GM12878 (cell line): ENCODE data around the gene BAIAP2L1. TPM values are rescaled to one million over a fixed set of nuclear protein-coding genes. Genes with fewer than 3 reads are reported as not detected.
"Not testable (repeated sequence)": the region's sequence is repeated elsewhere in the genome, so short reads cannot be mapped to it uniquely, and the experiment has no call there.

Experiments
- ATAC-seq: fragments of 200-7000 bp; cut with Tn5 transposase; 3 replicates; pipeline ENCODE4 v1.9.1; 2020; ENCODE audit warnings: mild to moderate bottlenecking, moderate library complexity
- BruUV-seq: library from RNA; stranded (reverse); fragments of 400-500 nt; replicated peaks from 2 replicates; lab custom pipeline; 2021; lab: Mats Ljungman, UMichigan
- CTCF ChIA-PET: fragments of 300-600 bp; sonication (Branson Sonifier 250); formaldehyde crosslinking; extraction: SDS; loops from one replicate; lab custom pipeline; 2021; ENCODE audit warnings: inconsistent platforms; lab: Yijun Ruan, JAX
- POLR2A ChIA-PET: fragments of 350-600 bp; formaldehyde crosslinking; extraction: SDS; loops from one replicate; lab custom pipeline; 2021; ENCODE audit warnings: inconsistent platforms; lab: Charles Lee
- RAD21 ChIA-PET: fragments of 300-600 bp; sonication (Branson Sonifier 250); formaldehyde crosslinking; loops from one replicate; lab custom pipeline; 2023; ENCODE audit warnings: antibody characterized with exemption; ENCODE audit not compliant: unreplicated experiment; lab: Charles Lee
- SMC1A ChIA-PET: fragments of 300-600 bp; sonication (Branson Sonifier 250); formaldehyde crosslinking; loops from one replicate; lab custom pipeline; 2023; ENCODE audit not compliant: unreplicated experiment, uncharacterized antibody; lab: Charles Lee
- DNase-seq: peaks from one replicate; pipeline ENCODE4 v3.0.0-alpha.2; 2011; ENCODE audit warnings: low read depth, low spot score
- FAIRE-seq: peaks from 3 replicates; lab custom pipeline; 2011; peaks lifted over from hg19 to GRCh38; lab: Jason Lieb, UNC
- H2AFZ ChIP-seq: 2 replicates; pipeline ENCODE4 v1.6.0; 2011; ENCODE audit warnings: low read depth, low read length, control low read depth; ENCODE audit not compliant: control insufficient read depth
- H3K27ac ChIP-seq: 2 replicates; pipeline ENCODE4 v1.5.1; 2011; ENCODE audit warnings: control low read depth; ENCODE audit not compliant: control insufficient read depth, insufficient read depth
- H3K27me3 ChIP-seq, 2 experiments: replicated peaks in 1 of 2; 2 replicates each; pipeline versions ENCODE4 v1.6.0 to v1.6.1; 2011; ENCODE audit warnings: low read length in 1 of 2; ENCODE audit not compliant: control insufficient read depth in 2 of 2, insufficient read depth in 2 of 2
- H3K36me3 ChIP-seq, 2 experiments: 2 replicates each; pipeline ENCODE4 v1.5.1; 2011; ENCODE audit warnings: low read length in 1 of 2; ENCODE audit not compliant: control insufficient read depth in 2 of 2, insufficient read depth in 2 of 2
- H3K4me1 ChIP-seq: 2 replicates; pipeline ENCODE4 v1.6.1; 2011; ENCODE audit warnings: mild to moderate bottlenecking, low read length, moderate library complexity, mixed read lengths; ENCODE audit not compliant: control insufficient read depth, insufficient read depth
- H3K4me2 ChIP-seq: 2 replicates; pipeline ENCODE4 v1.6.0; 2011; ENCODE audit warnings: control low read depth; ENCODE audit not compliant: control insufficient read depth, insufficient read depth
- H3K4me3 ChIP-seq: fragments of 200-600 bp; sonication (generic); 2 replicates; pipeline ENCODE4 v1.5.1; 2016
- H3K79me2 ChIP-seq: 2 replicates; pipeline ENCODE4 v1.6.0; 2011; ENCODE audit warnings: low read length; ENCODE audit not compliant: control insufficient read depth, insufficient read depth
- H3K9ac ChIP-seq: 2 replicates; pipeline ENCODE4 v1.8.0; 2011; ENCODE audit warnings: low read length, control low read depth, mixed read lengths; ENCODE audit not compliant: control insufficient read depth, insufficient read depth
- H3K9me3 ChIP-seq: replicated peaks from 3 replicates; pipeline ENCODE4 v1.5.1; 2011; ENCODE audit warnings: mild to moderate bottlenecking, low read length; ENCODE audit not compliant: control insufficient read depth, insufficient read depth
- H4K20me1 ChIP-seq: 2 replicates; pipeline ENCODE4 v1.6.0; 2011; ENCODE audit not compliant: control insufficient read depth, insufficient read depth
- CHD1 ChIP-seq: IDR thresholded peaks from 2 replicates; pipeline ENCODE4 v1.6.1; 2012; ENCODE audit warnings: low read depth, low read length, improper control_type of control experiment
- CREB1 ChIP-seq: IDR thresholded peaks from 2 replicates; pipeline ENCODE4 v1.6.1; 2012; ENCODE audit warnings: low read depth, mild to moderate bottlenecking, inconsistent platforms
- POLR2A ChIP-seq: IDR thresholded peaks from 2 replicates; pipeline ENCODE4 v1.6.1; 2011; ENCODE audit warnings: low read depth, mild to moderate bottlenecking, low read length
- WGBS: methylation state at CpG from one replicate; pipeline ENCODE4 v1.1.6; 2016; ENCODE audit warnings: low lambda C conversion rate; ENCODE audit not compliant: insufficient replicate concordance, insufficient coverage; ENCODE audit errors: missing lambda C conversion rate; 5-methylcytosine and 5-hydroxymethylcytosine counted together
- in situ Hi-C: fragments of 300-500 bp; cut with MboI; formaldehyde crosslinking; loops from 9 replicates; pipeline ENCODE4 v1.14.3; 2018; ENCODE audit warnings: mixed read lengths
- intact Hi-C: fragments of 100-400 bp; cut with micrococcal nuclease; formaldehyde crosslinking; loops from one replicate; pipeline ENCODE4 v1.14.2; 2022; ENCODE audit not compliant: unreplicated experiment
- polyA plus RNA-seq, 11 experiments: library from polyadenylated mRNA; depleted of rRNA in 4 of 11; unstranded in 6 of 11; stranded (reverse) in 5 of 11; fragments of >200 nt; fragmentation: Nextera tagmentation in 4 of 11; fragmentation: Illumina TruSeq in 1 of 11; extraction: Ambion mirVana in 4 of 11; extraction: Trizol in 1 of 11; gene quantifications; 1 replicate in 1 of 11; 2 replicates in 10 of 11; pipeline versions ENCODE4 v1.2.1 to v1.2.3, GENCODE V29; 2011 to 2016; ENCODE audit warnings: inconsistent platforms in 2 of 11, missing spikeins in 2 of 11, low read depth in 1 of 11
- total RNA-seq, 4 experiments: library from RNA; depleted of rRNA in 3 of 4; stranded (reverse); fragments of >200 nt in 3 of 4; fragmentation: Illumina TruSeq in 1 of 4; extraction: Trizol in 1 of 4; gene quantifications; 2 replicates each; pipeline versions ENCODE4 v1.2.1 to v1.2.3, GENCODE V29; 2013 to 2021

The BAIAP2L1 gene
- total and polyA plus RNA-seq, 10 of the 15 experiments (the other 5 are each of a cell fraction or from before 2014, with no cell fraction given), result 8.9 to 60.2 (median 35.7) TPM

DNA sequence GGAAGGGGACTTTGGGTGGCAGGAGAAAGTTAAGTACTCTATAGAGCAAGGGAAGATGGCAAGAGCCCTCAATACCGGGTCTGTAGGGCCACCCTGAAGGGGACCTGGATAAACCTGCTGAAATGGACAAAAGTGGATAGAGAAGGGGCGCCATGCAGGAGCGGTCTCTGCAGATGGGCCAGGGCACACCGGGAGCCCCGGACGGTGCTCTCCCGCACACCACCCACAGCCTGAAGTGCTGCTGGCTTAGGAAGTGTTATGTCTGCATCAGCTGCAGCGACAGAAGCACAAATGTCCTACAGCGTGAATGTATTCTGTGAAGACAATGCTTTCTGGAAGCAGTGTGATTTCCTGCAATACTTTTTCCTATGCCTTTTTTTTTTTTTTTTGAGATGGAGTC is 81.7 kb downstream of the BAIAP2L1 start:
- Histone ChIP-seq H3K27me3 (no peaks in the 10 kb centered on the region), H3K36me3 (peaks cover 3 to 11% of the 10 kb centered on the region in 2 experiments; a peak in 3 of 4 replicates), H4K20me1 (no peaks in the 10 kb centered on the region; the same call in 1 of the 2 replicates), H3K9ac (no peak overlapping the region), H3K4me3 (no peak overlapping the region), H3K79me2 (no peaks in the 10 kb centered on the region), H3K27ac (no peak overlapping the region), H3K9me3 (no peaks in the 10 kb centered on the region; the same call in 1 of the 3 replicates), H3K4me2 (no peak overlapping the region), H3K4me1 (peaks cover 11% of the 10 kb centered on the region), H2AFZ (no peak overlapping the region)
- WGBS, result 92% methylated on average over 9 of the region's 9 CpGs
- intact Hi-C loops (no loop called here), in situ Hi-C loops (no loop called here)
- CTCF ChIA-PET, result no interaction called here
- RAD21 ChIA-PET, result no interaction called here
- DNase-seq (no peak), FAIRE-seq (no peak), ATAC-seq (no peak)
- no peak for TF ChIP-seq CREB1
- POLR2A ChIA-PET, result no interaction called here
- SMC1A ChIA-PET, result no interaction called here
- BruUV-seq, result no TSS peak

DNA sequence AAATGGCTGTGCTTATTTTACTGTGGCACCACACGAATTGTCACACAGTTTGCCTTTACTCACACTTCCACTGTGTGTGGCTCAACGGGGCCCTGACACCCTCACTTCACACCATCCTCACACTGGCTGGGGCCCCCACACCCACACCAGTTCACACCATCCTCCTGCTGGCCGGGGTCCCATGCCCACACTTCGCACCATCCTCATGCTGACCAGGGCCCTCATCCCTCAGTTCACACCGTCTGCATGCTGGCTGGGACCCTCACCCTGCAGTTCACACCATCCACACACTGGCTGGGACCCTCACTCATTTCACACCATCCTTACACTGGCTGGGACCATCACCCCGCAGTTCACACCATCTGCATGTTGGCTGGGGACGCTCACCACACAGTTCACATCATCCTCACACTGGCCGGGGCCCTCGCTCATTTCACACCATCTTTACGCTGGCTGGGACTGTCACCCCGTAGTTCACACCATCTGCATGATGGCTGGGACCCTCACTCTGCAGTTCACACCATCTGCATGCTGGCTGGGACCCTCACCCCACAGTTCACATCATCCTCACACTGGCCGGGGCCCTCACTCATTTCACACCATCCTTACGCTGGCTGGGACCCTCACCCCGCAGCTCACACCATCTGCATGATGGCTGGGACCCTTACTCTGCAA is 83.4 kb downstream of the BAIAP2L1 start:
- no peak for TF ChIP-seq CHD1
- TF ChIP-seq POLR2A, result 0 out of 2 replicates have a peak, but pooled peaks have one; percentile 15
- DNase-seq (no peak), FAIRE-seq (no peak), ATAC-seq (no peak)
- intact Hi-C loops, result no loop called here
- ChIA-PET SMC1A (no interaction called here), POLR2A (no interaction called here), RAD21 (no interaction called here), CTCF (no interaction called here)
- in situ Hi-C loops, result no loop called here
- Histone ChIP-seq H3K9me3 (no peaks in the 10 kb centered on the region; the same call in 1 of the 3 replicates), H3K27me3 (no peaks in the 10 kb centered on the region), H3K4me3 (no peak overlapping the region), H3K79me2 (no peaks in the 10 kb centered on the region), H3K9ac (no peak overlapping the region), H3K4me2 (no peak overlapping the region), H3K4me1 (peaks cover 13% of the 10 kb centered on the region), H4K20me1 (no peaks in the 10 kb centered on the region), H3K36me3 (peaks cover 0 to 14% of the 10 kb centered on the region in 2 experiments; a peak in 3 of 4 replicates), H3K27ac (no peak overlapping the region), H2AFZ (no peak overlapping the region)
- 96% methylated on average over 14 of the region's 14 CpGs for WGBS
- BruUV-seq, result no TSS peak

DNA sequence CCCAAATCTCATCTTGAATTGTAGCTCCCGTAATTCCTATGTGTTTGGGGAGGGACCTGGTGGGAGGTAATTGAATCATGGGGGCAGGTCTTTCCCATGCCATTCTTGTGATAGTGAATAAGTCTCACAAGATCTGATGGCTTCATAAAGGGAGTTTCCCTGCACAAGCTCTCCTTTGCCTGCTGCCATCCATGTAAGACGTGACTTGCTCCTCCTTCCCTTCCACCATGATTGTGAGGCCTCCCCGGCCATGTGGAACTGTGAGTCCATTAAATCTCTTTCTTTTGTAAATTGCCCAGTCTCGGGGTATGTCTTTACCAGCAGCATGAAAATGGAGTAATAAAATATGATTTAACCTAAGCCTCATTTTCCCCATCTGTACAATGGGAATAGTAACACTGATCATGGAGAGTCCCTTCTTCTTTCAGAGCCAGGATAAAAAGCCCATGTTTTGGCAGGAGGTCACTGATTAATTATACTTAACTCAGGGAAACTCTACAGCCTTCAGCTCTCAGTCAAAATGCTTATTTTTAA is 84.8 kb downstream of the BAIAP2L1 start:
- peak overlapping the region; percentile 38; the same call in 1 of the 2 replicates for H3K4me2 ChIP-seq

More for the DNA sequence above, 84.8 kb downstream of the BAIAP2L1 start:
- Histone ChIP-seq H3K4me1 (peaks cover 13% of the 10 kb centered on the region), H3K36me3 (peaks cover 0 to 14% of the 10 kb centered on the region in 2 experiments; a peak in 3 of 4 replicates)
- RAD21 ChIA-PET, SMC1A ChIA-PET, H3K27me3 ChIP-seq, H3K4me3 ChIP-seq, in situ Hi-C loops, H3K79me2 ChIP-seq, H4K20me1 ChIP-seq, POLR2A ChIA-PET, FAIRE-seq, H3K9ac ChIP-seq, H2AFZ ChIP-seq, ATAC-seq, DNase-seq, H3K27ac ChIP-seq, intact Hi-C loops, CTCF ChIA-PET, H3K9me3 ChIP-seq, BruUV-seq: not testable (repeated sequence)
- 63% methylated on average over 4 of the region's 4 CpGs for WGBS
